Measurements from ENCODE around the gene PIK3C3.
"Not testable (repeated sequence)": the region's sequence is repeated elsewhere in the genome, so short reads cannot be mapped to it uniquely, and the experiment has no call there.

The PIK3C3 gene

GRCh38 chr18:42025974-42026625 is 71.1 kb downstream of the PIK3C3 start:
- DNase-seq: no peak

- DNase-seq: no peak
Measured at GRCh38 chr18:42028247-42028832, 73.3 kb downstream of the PIK3C3 start.

GRCh38 chr18:42029092-42029491 is 74.1 kb downstream of the PIK3C3 start:
- no peak for DNase-seq

GRCh38 chr18:42030586-42031182 is 75.7 kb downstream of the PIK3C3 start:
- DNase-seq: no peak

GRCh38 chr18:42032447-42032846 is 77.4 kb downstream of the PIK3C3 start:
- DNase-seq: no peak

GRCh38 chr18:42033137-42033810 is 78.2 kb downstream of the PIK3C3 start:
- DNase-seq: no peak

GRCh38 chr18:42038936-42039335 is 83.9 kb downstream of the PIK3C3 start:
- DNase-seq: no peak

- DNase-seq: no peak
Measured at GRCh38 chr18:42039396-42039795, 84.4 kb downstream of the PIK3C3 start.

GRCh38 chr18:42041793-42042192 is 86.8 kb downstream of the PIK3C3 start:
- no peak for DNase-seq

GRCh38 chr18:42045346-42045745 is 90.3 kb downstream of the PIK3C3 start:
- DNase-seq: no peak

- no peak for DNase-seq
Measured at GRCh38 chr18:42047721-42048120, 92.7 kb downstream of the PIK3C3 start.

- DNase-seq: no peak
Measured at GRCh38 chr18:42048158-42048557, 93.1 kb downstream of the PIK3C3 start.

- not testable (repeated sequence) for DNase-seq
Measured at GRCh38 chr18:42049536-42049935, 94.5 kb downstream of the PIK3C3 start.

GRCh38 chr18:42051411-42051810 is 96.4 kb downstream of the PIK3C3 start:
- no peak for DNase-seq

GRCh38 chr18:42052122-42052708 is 97.2 kb downstream of the PIK3C3 start:
- no peak for DNase-seq

GRCh38 chr18:42053188-42053781 is 98.3 kb downstream of the PIK3C3 start:
- peak; percentile 24 for DNase-seq

- no peak for DNase-seq
Measured at GRCh38 chr18:42064109-42064508, 109.1 kb downstream of the PIK3C3 start.

GRCh38 chr18:42067518-42067917 is 112.5 kb downstream of the PIK3C3 start:
- no peak for DNase-seq

GRCh38 chr18:42068030-42068429 is 113.0 kb downstream of the PIK3C3 start:
- no peak for DNase-seq

- no peak for DNase-seq
Measured at GRCh38 chr18:42069036-42069435, 114.0 kb downstream of the PIK3C3 start.

GRCh38 chr18:42072407-42072806 is 117.4 kb downstream of the PIK3C3 start:
- DNase-seq: no peak

- no peak for DNase-seq
Measured at GRCh38 chr18:42074704-42075103, 119.7 kb downstream of the PIK3C3 start.

GRCh38 chr18:42078711-42079110 is 123.7 kb downstream of the PIK3C3 start:
- no peak for DNase-seq
